Spleen (tissue), 7 donors: ENCODE data around the gene DEFB132.

ENCODE experiments used
- CTCF ChIP-seq, 11 experiments: fragments of 200-600 bp in 7 of 11; fragments of 450-650 bp in 4 of 11; sonication (generic) in 4 of 11; IDR thresholded peaks in 8 of 11; conservative IDR thresholded peaks in 3 of 11; 1 replicate in 7 of 11; 2 replicates in 4 of 11; pipeline versions ENCODE4 v1.4.0 to v1.8.0; 2016 to 2021; ENCODE audit warnings: antibody characterized with exemption in 11 of 11, inconsistent platforms in 4 of 11, mild to moderate bottlenecking in 1 of 11
- POLR2A ChIP-seq, 3 donors: fragments of 450-650 bp; IDR thresholded peaks; one replicate each; pipeline ENCODE4 v1.5.1; 2017; ENCODE audit warnings: antibody characterized with exemption in 3 of 3, mild to moderate bottlenecking in 1 of 3
- POLR2AphosphoS5 ChIP-seq, 3 donors: sonication (generic); formaldehyde crosslinking; IDR thresholded peaks; one replicate each; pipeline ENCODE4 v1.5.1; 2017; ENCODE audit warnings: antibody characterized with exemption in 3 of 3
- donor health status: DM: no; HTN: no; CAD: no; lungs with moderate emphysema.
- donor health status: DM: no; HTN: no; CAD: no.
- donor health status: DM: no; HTN: no; CAD: no.

GRCh38 chr20:286508-286907 lies 29.0 kb downstream of the DEFB132 start:
- TF ChIP-seq POLR2A (IDR thresholded peaks at IDR 0.05) (no peak), CTCF (IDR thresholded peaks at IDR 0.05 in 8 of 11, conservative IDR thresholded peaks at IDR 0.05 in 3 of 11) (no peak), POLR2AphosphoS5 (IDR thresholded peaks at IDR 0.05) (no peak)
